ENCODE measurements around the gene PPME1. TPM values are rescaled to one million over a fixed set of nuclear protein-coding genes. Genes with fewer than 3 reads are reported as not detected.
A peak's percentile ranks its signal among the peaks of the same experiment; 100 is the strongest.
"Not testable (repeated sequence)": the region's sequence is repeated elsewhere in the genome, so short reads cannot be mapped to it uniquely, and the experiment has no call there.

Gene PPME1
- total and polyA plus RNA-seq, 12 donors: 24.2 to 35.3 (median 30.0) TPM

DNA sequence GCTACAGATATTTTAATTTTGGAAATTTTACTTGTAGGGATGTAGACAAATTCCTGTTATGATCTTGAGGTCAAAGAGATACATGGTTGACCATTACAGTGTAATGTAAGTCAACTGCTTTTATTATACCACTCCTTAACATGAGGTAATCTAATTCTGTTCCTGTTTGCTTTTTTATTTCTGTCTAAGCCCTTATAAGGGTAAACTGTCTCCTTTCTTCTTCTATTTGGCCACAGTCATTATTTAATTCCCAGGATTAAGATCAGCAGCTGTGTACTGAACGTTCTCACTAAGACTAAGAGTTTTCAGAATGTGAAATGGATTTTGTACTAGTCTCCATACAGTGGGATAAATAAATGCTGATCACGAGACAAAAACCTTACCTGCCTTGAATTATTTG is 33.1 kb upstream of the PPME1 start:
- no peak for DNase-seq
- no peaks in the 10 kb centered on the region for H3K27me3 ChIP-seq
- 68% methylated on average over 2 of the region's 2 CpGs for WGBS, 2 donors
- TF ChIP-seq, protein P1, sequence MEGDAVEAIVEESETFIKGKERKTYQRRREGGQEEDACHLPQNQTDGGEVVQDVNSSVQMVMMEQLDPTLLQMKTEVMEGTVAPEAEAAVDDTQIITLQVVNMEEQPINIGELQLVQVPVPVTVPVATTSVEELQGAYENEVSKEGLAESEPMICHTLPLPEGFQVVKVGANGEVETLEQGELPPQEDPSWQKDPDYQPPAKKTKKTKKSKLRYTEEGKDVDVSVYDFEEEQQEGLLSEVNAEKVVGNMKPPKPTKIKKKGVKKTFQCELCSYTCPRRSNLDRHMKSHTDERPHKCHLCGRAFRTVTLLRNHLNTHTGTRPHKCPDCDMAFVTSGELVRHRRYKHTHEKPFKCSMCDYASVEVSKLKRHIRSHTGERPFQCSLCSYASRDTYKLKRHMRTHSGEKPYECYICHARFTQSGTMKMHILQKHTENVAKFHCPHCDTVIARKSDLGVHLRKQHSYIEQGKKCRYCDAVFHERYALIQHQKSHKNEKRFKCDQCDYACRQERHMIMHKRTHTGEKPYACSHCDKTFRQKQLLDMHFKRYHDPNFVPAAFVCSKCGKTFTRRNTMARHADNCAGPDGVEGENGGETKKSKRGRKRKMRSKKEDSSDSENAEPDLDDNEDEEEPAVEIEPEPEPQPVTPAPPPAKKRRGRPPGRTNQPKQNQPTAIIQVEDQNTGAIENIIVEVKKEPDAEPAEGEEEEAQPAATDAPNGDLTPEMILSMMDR (IDR thresholded peaks at IDR 0.05): no peak
- H3K4me3 ChIP-seq: no peak overlapping the region
- intact Hi-C loops (cut with DNase I): no loop called here
- H3K27ac ChIP-seq: peak overlapping the region in 8 of 10 donors; percentile 9 to 82 (median 62)
- peak in 4 of 8 donors; percentile 29 to 49 (median 33) for ATAC-seq
- no peaks in the 10 kb centered on the region for H3K9me3 ChIP-seq
- H3K36me3 ChIP-seq: peaks cover 0 to 62% (median 6%) of the 10 kb centered on the region in 9 donors
- peaks cover 0 to 34% (median 25%) of the 10 kb centered on the region in 9 donors for H3K4me1 ChIP-seq

DNA sequence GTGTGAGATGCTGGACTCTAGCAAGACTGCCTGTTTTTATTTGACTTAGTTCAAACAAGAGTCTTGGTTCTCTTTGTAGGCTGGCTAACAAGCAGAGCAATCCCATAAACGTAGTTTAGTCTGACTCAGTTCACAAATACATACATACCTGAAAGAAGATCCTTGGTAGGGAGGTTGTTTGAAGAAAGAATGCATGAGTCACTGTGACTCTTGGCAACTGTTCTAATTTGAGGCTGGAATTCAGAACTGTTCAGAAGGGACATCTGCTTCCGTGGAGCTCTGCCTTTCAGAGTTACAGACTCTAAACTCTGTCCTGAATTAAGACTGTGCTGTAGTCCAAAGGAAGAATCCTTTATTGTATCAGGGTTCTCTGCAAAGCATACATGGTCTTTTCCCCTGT is 32.5 kb upstream of the PPME1 start:
- peak in 1 of 2 donors; percentile 38 for DNase-seq
- peak overlapping the region; percentile 9 to 82 (median 50) for H3K27ac ChIP-seq
- WGBS, 2 donors: 25 to 36% methylated on average over 2 of the region's 2 CpGs
- intact Hi-C loops (cut with DNase I): no loop called here
- peaks cover 0 to 57% (median 6%) of the 10 kb centered on the region in 9 donors for H3K36me3 ChIP-seq
- H3K27me3 ChIP-seq: no peaks in the 10 kb centered on the region
- TF ChIP-seq, protein P1 (IDR thresholded peaks at IDR 0.05): no peak
- no peaks in the 10 kb centered on the region for H3K9me3 ChIP-seq
- peak in 7 of 8 donors; percentile 82 to 94 (median 89) for ATAC-seq
- H3K4me1 ChIP-seq: peaks cover 0 to 34% (median 25%) of the 10 kb centered on the region in 9 donors
- H3K4me3 ChIP-seq: no peak overlapping the region

DNA sequence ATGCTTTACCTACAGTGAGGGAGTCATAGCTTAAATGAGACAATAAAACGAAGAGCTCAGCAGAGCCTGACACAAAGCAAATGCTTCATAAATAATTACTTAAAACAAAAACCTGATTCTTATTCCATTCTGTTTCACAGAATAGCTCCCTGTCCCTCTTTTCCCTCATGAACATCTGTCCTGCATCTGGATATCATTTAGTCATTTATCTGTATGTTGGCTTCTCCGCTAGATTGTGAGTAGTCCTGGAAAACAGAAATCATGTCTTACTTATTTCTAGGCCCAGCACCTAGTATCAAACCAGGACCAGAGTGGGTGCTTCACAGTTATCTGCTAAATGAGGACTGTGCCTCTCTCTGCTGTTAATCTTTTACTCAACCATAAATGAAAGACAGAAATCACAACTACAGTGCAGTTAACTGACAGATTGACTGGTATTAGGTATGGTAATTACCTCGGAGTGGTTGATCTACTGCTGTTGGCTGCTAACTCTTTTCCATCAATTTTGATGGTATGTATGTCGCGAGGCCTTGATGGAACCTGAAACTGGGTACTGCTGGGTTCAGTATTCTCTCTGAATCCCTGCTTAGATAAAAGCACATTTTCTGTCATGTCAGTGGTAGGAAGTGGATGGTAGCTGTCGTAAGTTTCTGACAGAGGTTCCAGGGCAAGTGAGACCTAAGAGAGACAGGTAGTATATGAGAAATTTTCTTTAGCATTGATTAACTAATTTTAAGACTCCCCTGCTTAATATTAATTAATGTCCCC is 31.8 kb upstream of the PPME1 start:
- no peak for DNase-seq
- WGBS, 2 donors: 88 to 94% methylated on average over 6 of the region's 6 CpGs
- Histone ChIP-seq H3K27me3 (no peaks in the 10 kb centered on the region), H3K27ac (peak overlapping the region; percentile 5 to 82 (median 50)), H3K9me3 (no peaks in the 10 kb centered on the region), H3K4me1 (peaks cover 0 to 34% (median 25%) of the 10 kb centered on the region in 9 donors), H3K36me3 (peaks cover 0 to 49% (median 6%) of the 10 kb centered on the region in 9 donors), H3K4me3 (no peak overlapping the region)
- TF ChIP-seq, protein P1 (IDR thresholded peaks at IDR 0.05): no peak
- intact Hi-C loops (cut with DNase I): no loop called here
- ATAC-seq: peak in 2 of 8 donors; percentile 26 to 43

DNA sequence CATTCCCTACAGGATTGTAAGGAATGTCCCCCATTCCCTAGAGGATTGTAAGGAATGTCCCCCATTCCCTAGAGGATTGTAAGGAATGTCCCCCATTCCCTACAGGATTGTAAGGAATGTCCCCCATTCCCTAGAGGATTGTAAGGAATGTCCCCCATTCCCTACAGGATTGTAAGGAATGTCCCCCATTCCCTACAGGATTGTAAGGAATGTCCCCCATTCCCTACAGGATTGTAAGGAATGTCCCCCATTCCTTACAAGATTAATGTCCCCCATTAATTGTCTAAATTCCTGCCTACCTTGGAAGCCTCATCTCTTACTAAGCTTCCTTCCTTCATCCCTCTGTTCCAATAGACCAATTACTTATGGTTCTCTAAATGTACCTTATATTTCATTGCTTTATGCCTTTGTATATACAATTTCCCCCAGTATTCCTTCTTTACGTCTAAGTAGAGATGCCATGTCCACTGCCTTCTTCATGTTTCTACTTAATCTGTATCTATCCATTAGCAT is 31.1 kb upstream of the PPME1 start:
- H3K36me3 ChIP-seq: peaks cover 0 to 46% (median 6%) of the 10 kb centered on the region in 9 donors
- H3K9me3 ChIP-seq; H3K27me3 ChIP-seq; intact Hi-C loops (cut with DNase I); DNase-seq; ATAC-seq; H3K27ac ChIP-seq; H3K4me3 ChIP-seq: not testable (repeated sequence)
- H3K4me1 ChIP-seq: peaks cover 0 to 34% (median 22%) of the 10 kb centered on the region in 9 donors
- WGBS, 2 donors: 97 to 98% methylated on average over 1 of the region's 1 CpG
